GM18868 (cell line): Measurements from ENCODE around the gene FOXN1.

Experiments used
- ATAC-seq: cut with Tn5 transposase; IDR thresholded peaks from one replicate; pipeline ENCODE4 v1.9.1; 2021; ENCODE audit warnings: mild to moderate bottlenecking, moderate library complexity; ENCODE audit not compliant: unreplicated experiment

FOXN1 gene

GRCh38 chr17:28476076-28476865, 29.9 kb upstream of the FOXN1 start:
- ATAC-seq: no peak

GRCh38 chr17:28477928-28478327, 28.2 kb upstream of the FOXN1 start:
- ATAC-seq: no peak

- no peak for ATAC-seq
These were observed 27.2 kb upstream of the FOXN1 start for GRCh38 chr17:28478712-28479615.

GRCh38 chr17:28480278-28480677, 25.9 kb upstream of the FOXN1 start:
- no peak for ATAC-seq

GRCh38 chr17:28480799-28481571, 25.2 kb upstream of the FOXN1 start:
- no peak for ATAC-seq

- no peak for ATAC-seq
These were observed 23.5 kb upstream of the FOXN1 start for GRCh38 chr17:28482551-28483199.

- peak; percentile 92 for ATAC-seq
These were observed 21.9 kb upstream of the FOXN1 start for GRCh38 chr17:28484296-28484695.

GRCh38 chr17:28485049-28485448, 21.1 kb upstream of the FOXN1 start:
- no peak for ATAC-seq

GRCh38 chr17:28487881-28488532, 18.1 kb upstream of the FOXN1 start:
- ATAC-seq: no peak

GRCh38 chr17:28488533-28489276, 17.4 kb upstream of the FOXN1 start:
- ATAC-seq: no peak

- ATAC-seq: no peak
These were observed 14.9 kb upstream of the FOXN1 start for GRCh38 chr17:28491286-28491685.

- ATAC-seq: no peak
These were observed 14.3 kb upstream of the FOXN1 start for GRCh38 chr17:28491860-28492259.

GRCh38 chr17:28492352-28493310, 13.5 kb upstream of the FOXN1 start:
- ATAC-seq: no peak

GRCh38 chr17:28493460-28493859, 12.7 kb upstream of the FOXN1 start:
- ATAC-seq: no peak

- ATAC-seq: peak; percentile 63
These were observed 11.5 kb upstream of the FOXN1 start for GRCh38 chr17:28494445-28495188.

GRCh38 chr17:28495635-28496034, 10.5 kb upstream of the FOXN1 start:
- no peak for ATAC-seq

- no peak for ATAC-seq
These were observed 8.2 kb upstream of the FOXN1 start for GRCh38 chr17:28497931-28498330.
